HG03064 (cell line): ENCODE data around the gene DBH.

ENCODE experiments used
- ATAC-seq: cut with Tn5 transposase; IDR thresholded peaks from one replicate; pipeline ENCODE4 v1.9.1; 2021; ENCODE audit warnings: low read depth; ENCODE audit not compliant: unreplicated experiment

The DBH gene

DNA sequence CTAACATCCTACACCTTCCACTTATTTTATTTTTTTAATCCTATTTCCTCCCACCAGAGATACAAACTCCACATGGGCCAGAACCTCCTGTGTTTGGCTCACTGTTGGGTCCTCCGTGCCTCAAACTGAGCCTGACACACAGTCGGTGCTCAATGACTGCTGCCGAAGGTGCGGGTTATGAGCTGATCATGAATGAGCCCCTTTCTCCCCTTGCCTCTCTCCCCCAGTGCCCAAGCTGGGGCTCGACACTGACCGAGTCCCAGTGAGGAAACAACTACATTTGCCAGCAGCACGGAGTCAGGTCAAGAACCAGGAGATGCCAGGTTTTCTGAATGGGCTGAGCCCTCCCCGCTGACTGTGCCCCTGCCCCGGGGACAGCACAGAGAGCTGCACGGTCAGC lies 57.0 kb downstream of the DBH start:
- no peak for ATAC-seq

DNA sequence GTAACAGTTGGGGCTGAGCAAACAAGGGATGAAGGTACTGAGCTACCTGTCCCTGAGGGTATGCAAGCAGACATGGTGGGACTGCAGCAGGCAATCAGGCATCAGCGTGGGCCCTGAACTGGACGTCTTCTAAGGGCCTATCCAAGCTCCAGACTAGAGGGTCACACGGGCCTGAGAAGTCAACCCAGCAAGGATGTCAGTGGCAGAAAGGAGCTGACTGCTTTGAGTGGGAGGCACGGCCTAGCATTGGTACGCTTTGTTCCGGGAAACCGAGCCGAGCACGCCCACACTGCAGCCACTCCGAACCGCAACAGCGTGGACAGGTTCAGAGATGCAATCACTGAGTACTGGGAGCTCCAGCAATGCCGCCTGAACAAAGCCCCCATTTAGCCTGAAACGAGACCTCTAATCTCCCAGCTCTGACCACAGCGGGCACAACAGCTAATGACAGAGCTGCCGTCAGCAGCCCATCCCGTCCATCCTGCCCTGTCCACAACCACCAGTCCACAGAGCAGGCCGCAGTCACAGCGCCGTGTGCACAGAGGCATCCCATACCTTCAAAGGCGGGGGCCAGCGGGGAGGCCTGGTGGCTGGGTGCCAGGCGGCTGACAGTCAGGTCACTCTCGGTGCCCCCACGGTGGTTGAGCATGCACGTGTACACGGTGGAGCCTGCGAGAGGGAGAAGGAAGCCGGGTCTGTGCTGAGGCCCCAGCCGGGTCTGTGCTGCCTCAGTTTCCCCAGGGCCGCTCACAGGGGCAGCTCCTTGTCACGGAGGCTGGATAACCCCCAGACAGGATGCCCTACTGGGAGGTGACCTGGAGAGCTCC lies 57.8 kb downstream of the DBH start:
- ATAC-seq = no peak

DNA sequence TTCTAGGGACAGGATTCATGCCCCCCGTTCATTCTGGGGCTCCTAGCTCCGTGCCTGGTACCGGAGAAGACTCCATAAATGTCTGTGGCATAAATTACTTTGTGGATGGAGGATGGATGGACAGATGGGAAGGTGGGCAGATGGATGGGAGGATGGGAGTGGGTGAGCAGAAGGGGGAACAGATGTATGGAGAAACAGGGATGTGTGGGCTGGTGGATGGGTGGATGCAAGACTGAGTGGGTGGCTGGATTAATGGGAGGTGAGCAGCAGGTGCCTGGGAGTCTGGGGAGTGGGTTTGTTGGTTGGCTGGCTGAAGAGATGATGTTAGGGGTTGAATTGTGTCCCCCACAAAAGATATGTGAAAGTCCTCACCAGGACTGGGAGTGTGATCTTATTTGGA lies 58.5 kb downstream of the DBH start:
- no peak for ATAC-seq

DNA sequence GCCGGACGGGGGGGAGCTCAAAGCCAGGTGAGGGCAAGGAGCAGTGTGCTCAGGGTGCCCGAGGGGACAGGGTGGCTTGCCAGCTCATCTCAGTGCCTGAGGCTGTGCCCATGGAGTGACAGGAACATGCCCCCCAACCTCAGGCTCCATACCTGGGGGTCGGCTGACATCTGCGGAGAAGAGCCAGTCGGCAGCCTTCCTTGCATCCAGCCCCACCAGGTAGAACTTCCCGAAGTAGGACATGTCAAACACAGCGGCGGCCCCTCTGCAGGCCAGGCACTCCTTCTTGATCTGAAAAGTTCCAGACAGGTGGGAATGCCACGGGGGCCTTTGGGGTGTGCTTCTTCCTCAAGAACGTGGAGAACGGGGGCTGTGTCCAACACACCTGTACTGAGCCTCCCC lies 59.9 kb downstream of the DBH start:
- no peak for ATAC-seq

DNA sequence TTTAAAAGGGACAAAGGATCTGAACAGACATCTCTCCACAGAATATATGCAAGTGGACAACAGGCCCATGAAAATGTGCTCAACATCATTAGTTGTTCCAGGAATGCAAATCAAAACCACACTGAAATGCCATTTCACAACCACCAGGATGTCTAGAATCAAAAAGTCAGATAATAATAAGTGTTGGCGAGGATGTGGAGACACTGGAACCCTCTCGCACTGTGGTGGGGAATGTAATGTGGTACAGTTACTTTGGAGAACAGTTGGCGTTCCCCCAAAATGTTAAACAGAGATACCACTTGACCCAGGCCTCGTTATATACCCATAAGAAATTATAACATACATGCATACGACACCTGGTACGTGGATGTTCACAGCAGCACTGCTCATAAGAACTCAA lies 63.4 kb downstream of the DBH start:
- ATAC-seq = no peak

DNA sequence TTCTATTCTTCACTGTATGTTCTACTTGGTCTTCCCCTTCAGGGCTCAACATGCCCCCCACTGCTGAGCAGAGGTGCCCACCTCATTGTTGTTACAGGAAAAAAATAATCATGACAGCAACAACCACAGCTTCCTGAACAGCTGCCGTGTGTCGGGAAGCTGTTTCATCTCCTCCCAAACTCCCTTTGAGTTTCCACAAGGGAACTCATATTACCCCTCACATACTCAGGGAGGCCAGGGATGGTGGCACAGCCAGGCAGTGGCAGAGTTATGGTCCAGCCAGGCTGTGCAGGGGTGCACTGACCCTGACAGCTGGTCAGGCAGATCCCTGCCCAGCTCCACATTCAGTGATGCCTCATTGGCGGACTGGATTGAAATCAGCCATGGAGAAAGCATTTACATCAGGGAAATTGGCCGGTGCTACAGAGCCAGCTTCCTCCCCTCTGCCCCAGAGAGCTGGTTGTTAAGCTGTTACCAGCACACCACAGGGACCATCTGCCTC lies 64.7 kb downstream of the DBH start:
- no peak for ATAC-seq

DNA sequence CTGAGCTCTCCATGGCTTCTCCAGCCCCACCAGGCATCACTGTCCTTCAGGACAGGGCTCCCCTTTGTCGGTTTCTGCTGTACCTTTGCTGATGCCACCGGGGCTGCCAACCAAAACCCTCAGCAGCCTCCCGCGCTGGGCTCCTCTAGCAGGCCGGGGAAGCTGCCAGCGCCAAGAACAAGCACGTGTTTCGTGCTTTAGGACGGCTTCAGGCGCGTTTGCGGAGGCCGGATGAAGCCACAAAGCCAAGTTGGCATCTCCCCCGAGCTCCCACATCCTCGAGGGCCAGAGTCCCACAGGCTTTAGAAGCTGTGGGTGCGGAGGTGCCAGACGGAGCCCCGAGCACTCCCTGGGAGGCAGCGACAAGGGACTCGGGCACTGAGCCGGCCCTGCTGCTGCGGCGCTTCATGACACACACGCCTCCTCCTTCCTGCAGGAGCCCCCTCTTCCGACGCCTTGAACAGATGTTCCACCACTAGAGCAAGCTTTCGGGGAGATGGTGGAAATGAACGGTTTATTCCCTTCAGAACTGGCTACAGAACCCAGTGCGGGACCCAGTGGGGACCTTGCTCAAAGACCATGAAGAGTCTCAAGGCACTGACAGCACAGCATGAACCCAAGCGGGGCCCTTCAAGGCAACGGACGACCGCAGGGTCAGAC lies 65.3 kb downstream of the DBH start:
- ATAC-seq = no peak

DNA sequence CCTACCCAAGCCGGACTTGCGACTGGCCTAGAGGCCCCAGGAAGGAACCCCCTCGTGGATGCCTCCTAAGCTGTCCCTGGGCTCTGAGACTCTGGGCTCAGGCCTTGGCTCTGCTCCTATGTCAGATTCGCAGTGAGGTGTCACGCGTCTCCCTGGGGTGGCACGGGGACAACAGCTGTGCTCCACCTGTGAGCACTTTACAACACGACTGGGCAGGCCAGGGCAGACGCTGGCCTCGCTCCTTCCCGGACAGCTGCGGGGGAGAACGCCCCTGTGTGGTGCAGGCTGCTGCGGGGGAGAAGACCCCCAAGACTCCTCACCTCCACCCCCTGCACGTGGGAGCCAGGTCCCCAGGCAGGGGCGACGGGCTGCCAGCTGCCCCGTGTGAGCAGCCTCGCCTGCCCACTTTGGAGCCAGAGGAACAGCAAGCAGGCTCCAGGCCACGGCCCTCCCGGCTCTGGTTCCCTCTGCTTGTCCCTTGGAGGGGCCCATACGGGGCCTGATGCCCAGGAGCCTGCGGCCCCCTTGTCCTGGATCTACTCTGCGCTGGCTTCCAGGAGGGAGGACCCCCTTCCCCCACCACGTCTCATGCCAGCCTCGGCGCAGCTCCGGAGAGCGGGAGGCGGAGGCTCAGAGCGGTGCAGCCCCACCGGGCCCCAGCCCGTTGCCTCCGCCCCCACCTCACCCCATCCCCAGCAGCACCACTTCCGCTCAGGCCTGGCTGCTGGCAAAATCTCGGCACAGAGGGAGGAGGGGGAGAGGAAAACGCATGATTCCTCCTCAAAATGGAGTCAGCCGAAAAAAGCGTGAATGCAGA lies 66.0 kb downstream of the DBH start:
- ATAC-seq = no peak

DNA sequence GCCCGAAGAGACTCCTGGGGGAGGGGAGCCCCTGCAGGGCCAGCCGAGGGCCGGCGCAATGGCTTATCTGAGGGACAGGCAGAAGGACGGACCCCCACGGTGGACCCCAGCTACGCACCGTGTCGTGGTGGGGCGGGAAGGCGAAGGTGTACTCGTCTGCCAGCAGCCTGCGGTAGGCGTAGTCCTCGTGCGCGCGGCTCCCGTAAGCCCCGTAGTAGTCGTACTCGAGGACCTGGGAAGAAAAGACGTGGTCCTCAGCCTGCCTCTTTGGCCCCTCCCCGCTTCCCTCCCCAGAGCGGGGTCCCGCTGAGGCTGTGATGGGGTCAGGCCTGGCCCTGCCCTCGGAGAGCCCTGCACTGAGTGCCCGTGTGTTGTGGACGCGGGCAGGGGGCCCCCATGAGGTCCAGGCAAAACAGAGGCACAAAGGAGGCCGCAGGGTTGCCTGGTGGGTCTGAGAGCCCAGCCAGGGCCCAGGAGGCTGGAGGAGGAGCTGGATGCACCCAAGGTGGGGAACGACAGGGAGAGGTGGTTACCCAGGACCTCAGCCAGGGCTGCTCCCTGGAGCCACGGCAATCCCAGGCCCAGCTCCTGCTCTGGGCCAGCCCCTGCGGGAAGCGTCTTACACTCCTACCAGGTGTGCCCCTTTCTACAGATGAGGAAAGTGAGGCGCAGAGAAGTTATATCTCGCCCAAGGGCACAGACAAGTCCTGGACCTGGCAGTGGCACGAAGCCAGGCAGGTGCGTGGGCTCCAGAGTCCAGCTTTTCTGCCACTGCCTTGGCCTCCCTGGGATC lies 66.8 kb downstream of the DBH start:
- no peak for ATAC-seq

DNA sequence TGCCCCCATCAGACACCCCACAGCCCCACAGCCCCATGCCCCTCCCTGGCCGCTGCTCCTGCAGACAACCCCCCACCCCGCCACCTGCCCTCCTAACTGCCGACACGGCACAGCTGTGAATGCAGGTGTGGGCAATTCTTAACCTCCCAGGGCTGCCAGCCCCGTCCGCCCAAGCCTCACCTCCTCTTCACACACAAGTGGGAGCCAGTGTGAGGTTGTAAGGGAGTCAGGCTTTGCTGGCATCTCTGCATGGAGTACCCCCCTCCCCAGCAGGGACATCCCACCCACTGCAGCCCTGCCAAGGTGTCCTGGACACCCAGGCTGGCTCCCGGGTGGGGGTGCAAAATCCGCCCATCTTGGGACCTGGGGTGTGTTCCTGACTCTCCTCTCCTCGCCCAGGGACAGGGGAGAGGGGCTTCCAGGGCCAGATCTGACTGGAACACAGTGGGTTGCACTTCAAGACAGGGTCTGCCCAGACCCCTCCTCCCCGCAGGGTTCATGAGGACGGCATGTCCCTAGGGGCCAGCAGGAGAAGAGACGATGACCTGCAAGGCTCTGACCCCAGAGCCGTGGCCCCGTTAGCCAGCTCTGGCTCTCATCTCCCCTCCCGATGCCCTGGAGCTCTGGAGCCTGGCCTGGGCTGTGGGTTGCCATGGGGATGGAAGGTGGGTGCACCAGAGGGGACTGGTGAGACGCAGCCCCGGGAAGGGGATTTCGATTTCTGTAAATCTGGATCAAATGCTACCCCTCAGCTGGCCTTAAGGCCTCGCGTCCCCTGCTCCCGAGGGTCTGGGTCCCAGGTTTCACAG lies 67.6 kb downstream of the DBH start:
- ATAC-seq = no peak

DNA sequence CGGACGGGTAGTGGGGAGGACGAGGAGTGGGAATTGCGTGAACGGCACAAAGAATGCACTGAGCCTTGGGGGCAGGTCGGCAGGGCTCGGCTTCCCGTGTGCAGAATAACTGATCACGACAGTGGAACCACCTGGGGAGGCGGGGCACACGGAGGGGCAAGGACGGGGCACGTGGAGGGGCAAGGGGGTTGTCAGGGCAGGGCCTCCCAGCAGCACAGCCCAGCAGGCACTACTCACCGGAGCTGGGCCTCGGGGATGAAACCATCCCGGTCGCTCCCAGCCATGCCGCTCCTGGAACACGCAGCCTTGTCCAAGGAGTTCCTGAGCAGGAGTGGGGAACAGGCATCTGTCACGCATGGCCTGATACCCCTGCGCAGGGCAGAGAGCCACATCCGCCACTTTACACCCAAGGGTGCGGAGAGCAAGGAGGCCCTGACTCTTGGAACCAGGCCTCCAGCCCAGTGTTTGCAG lies 68.6 kb downstream of the DBH start:
- no peak for ATAC-seq

DNA sequence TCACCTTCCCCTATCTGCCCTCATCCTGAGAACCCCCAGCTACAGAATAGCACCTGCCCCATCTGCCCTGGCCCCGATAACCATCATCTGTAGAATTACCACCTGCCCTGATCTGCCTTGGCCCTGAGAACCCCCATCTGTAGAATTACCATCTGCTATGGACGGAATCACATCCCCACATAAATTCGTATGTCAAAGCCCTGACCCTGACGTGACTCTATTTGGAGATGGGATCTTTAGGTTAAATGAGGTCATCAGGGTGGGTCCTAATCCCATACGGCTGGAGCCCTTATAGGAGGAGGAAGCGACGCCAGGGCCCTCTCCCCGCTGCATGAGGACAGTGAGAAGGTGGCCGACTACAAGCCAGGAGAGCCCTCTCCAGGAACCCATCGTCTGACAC lies 69.4 kb downstream of the DBH start:
- ATAC-seq = no peak

DNA sequence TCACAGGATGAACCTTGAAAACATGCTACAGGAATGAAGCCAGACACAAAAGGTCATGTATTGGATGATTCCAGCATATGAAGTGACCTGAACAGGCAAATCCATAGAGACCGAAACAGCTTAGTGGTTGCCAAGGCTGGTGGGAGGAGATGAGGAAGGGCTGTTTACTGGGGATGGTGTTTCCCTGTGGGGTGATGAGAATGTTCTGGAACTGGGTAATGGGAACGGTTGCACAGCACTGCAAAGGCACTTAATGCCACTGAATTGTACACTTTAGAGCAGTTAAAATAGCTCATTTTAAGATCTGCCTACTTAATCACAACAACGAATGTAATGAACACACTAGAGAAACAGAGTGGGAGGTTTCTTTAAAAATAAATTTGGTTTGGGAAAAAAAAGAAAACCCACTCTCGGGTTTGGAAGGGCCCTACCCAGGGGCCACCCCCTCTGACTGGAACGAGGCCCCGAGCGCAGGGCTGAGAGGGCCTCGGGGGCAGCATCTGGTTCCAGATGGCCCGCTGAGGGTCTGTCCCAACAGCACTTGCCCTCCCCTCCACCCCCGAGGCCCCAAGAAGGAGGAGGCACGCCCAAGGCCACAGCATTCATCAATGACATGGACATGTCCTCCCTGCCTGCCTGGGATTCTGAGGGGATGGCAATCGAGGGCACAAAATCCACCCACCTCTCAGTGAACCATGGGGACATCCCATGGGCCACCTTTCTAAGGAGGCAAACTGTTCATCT lies 70.3 kb downstream of the DBH start:
- no peak for ATAC-seq

DNA sequence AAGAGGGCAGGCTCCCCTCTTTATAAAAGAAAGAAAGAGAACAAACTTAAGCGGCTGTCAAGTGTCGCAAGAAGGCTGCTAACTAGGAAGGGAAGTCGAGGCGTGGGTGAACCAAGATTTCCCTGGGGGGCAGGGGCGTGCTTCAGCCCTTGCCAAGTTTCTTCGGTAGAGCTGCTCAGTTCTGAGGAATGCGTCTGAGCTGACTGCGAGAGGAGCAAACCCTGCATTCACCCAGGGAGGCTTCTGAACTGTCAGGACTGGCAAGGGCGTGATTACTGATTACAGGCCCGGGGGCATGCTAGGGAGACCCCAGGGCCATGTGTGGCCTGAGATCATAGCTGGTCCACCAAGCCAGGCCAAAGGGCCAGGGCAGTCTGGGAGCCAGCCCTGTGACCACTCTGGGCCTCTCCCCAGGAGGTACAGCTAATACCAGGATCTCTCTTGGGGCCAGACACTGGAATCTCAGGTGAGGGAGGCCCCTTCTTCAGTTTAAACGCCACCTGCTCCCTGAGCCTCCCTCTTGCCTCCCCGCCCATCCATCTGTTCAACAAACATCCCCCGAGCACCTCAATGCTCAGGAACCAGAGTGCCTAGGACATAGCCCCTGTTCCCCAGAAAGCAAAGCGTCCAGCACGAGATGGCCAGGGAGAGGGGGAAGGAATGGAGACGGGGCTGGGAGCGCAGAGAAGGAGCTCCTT lies 71.1 kb downstream of the DBH start:
- ATAC-seq = no peak

DNA sequence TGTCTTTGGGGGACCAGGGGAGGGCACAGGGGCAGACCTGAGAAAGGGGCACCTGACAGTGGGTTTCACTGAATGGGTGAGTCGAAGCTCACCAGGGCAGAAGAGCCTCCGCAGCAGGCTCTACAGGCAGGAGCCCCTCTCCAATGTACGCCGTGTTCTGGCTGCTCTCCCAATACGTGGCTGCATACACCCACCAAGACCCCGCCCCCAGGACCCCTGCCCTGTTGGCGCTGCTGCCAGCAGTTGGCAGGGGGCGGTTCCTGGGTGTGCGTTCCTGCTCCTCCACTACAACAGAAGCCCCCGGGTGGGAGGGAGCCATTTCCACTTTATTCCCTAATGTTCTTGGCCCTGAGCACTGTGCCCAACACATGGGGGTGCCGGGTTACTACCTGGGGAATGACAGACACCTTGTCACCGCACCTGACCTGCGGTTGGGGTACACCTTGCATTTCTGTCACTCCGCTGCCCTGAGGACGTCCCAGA lies 71.6 kb downstream of the DBH start:
- ATAC-seq = no peak

DNA sequence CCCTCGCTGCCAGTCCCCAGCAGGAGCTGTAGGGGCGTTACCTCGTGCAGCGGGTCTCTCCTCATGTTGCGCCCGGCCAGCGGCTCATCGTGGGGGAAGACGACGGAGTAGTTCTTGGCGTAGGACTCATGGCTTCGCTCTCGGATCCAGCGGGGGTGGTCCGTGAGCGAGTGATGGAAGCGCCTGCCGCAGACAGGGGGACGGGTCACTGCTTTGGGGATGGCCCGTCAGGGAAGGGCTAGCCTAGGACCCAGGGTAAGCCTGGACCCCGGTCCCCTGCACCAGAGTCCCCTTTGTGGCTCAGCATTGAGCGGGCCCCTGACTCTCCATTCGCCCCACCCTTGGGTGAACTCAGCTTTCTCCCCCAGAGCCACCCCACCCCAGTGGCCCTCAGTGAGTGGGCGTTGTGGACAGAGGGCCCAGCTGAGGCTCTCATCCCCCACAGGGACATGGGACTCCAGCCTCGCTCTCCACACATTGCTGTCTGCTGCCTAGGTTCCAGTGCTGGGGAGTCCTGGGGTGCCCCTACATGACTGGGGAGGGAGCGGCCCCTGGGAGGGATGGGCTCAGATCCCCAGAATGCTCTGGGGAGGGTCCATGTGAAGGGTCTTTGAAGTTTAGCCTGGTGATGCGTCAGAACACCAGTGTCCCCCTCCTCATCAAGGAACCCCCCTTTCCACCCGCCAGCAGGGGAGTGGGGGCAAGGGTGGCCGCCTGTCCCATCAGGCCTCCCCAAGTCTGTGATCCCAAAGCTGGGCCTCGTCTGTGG lies 72.3 kb downstream of the DBH start:
- ATAC-seq = no peak
